GM21367 (cell line): ENCODE measurements around the gene SNTA1.
"Not testable (repeated sequence)": the region's sequence is repeated elsewhere in the genome, so short reads cannot be mapped to it uniquely, and the experiment has no call there.

Source experiments
- ATAC-seq: cut with Tn5 transposase; IDR thresholded peaks from one replicate; pipeline ENCODE4 v1.9.1; 2021; ENCODE audit not compliant: unreplicated experiment

Gene SNTA1

DNA sequence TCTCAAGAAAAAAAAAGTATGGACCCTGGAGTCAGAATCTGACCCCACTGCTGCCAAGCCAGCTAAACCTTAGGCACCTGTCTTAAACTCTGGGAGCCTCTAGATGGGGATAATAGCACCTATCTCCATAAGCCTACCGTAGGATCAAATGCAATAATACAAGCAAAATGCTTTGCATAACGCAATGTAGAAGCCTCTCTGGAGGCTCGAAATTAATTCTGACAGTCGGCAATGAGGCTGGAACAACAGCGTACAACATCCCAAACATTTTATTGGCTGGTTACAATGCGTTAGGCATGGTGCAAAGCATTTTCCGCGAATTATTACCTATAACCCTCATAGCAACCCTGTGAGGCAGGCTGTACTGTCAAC, 42.8 kb downstream of the SNTA1 start:
- no peak for ATAC-seq

GRCh38 chr20:33399924-33400323, 43.6 kb downstream of the SNTA1 start:
- no peak for ATAC-seq

DNA sequence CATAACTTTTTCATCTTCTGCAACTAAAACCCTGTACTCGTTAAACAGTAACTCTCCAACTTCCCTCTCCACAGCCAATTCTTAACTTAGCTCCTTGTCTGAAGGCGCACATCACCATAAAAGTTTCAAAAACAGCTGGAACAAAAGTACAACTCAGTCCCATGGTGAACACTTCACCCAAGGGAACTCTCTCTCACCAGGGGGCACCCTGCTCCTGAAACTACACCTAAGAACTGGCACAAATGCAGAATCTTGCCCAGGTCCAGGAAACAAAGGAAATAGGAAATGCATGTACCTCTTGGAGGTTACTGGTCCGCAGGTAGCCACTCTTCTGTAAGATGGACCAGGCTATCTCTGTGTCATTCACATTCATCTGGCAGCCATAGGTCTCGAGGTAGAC, 48.8 kb downstream of the SNTA1 start:
- no peak for ATAC-seq

DNA sequence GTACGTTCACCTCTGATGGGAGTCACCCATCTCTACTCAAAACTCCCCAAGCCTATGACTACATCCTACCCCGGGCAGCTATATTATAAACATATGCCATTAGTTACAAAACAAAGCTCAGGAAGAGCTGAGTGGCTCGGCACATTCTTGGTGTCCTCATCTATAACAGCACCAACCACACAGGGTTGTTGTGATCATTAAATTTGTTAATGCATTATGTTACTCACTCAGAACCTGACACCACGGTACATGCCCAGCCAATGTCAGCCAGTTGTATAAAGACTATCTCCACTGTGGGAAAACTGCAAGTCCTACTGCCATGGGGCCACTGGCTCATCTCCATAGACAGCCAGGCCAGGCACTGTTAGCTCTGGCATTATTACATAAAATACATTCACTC, 50.0 kb downstream of the SNTA1 start:
- no peak for ATAC-seq

- ATAC-seq: no peak
Measured at GRCh38 chr20:33391722-33392415, 51.7 kb downstream of the SNTA1 start.

DNA sequence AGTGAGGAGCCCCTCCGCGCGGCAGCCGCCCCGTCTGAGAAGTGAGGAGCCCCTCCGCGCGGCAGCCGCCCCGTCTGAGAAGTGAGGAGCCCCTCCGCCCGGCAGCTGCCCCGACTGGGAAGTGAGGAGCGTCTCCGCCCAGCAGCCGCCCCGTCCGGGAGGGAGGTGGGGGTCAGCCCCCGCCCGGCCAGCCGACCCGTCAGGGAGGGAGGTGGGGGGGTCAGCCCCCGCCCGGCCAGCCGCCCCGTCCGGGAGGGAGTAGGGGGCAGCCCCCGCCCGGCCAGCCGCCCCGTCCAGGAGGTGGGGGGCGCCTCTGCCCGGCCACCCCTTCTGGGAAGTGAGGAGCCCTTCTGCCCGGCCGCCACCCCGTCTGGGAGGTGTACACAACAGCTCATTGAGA, 54.2 kb downstream of the SNTA1 start:
- not testable (repeated sequence) for ATAC-seq

DNA sequence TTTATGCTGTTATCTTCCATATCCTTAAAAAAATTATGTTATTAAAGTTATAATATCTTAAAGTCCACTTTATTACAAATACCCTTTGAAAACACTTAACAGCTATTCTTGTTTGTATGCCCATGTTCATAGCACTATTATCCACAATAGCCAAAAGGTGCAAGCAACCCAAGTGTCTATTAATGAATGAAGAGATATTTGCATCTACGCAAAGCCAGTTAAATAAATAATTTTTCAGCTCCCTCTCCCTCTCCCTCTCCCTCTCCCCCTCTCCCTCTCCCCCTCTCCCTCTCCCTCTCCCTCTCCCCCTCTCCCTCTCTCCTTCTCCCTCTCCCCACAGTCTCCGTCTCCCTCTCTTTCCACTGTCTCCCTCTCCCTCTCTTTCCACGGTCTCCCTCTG, 55.3 kb downstream of the SNTA1 start:
- ATAC-seq: no peak

GRCh38 chr20:33387177-33387576, 56.4 kb downstream of the SNTA1 start:
- ATAC-seq: no peak

DNA sequence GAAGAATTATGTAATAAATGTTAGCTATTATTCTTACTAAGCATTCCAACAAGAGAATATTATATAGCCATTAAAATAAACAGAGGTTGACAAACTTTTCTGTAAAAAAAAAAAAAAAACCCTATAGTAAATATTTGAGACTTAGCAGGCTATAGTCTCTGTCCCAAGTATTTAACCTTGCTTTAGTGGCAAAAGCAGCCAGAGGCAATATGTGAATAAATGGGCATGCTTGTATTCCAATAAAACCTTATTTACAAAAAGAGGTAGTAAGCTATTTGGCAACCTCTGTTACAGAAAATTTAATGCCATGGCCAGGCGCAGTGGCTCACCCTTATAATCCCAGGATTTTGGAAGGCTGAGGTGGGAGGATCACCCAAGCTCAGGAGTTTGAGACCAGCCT, 56.9 kb downstream of the SNTA1 start:
- ATAC-seq: no peak

DNA sequence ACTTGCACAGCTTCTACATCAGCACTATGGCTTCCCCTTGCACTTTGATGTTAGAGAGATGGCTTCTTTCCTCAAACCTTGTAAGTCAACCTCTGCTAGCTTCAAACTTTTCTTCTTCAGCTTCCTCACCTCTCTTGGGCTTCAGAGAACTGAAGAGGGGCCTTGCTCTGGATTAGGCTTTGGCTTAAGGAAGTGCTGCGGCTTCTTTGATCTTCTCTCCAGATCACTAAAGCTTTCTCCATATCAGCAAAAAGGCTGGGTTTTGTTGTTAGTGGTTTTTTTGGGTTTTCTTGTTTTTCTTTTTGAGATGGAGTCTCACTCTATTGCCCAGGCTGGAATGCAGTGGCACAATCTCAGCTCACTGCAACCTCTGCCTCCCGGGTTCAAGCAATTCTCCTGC, 66.2 kb downstream of the SNTA1 start:
- no peak for ATAC-seq

DNA sequence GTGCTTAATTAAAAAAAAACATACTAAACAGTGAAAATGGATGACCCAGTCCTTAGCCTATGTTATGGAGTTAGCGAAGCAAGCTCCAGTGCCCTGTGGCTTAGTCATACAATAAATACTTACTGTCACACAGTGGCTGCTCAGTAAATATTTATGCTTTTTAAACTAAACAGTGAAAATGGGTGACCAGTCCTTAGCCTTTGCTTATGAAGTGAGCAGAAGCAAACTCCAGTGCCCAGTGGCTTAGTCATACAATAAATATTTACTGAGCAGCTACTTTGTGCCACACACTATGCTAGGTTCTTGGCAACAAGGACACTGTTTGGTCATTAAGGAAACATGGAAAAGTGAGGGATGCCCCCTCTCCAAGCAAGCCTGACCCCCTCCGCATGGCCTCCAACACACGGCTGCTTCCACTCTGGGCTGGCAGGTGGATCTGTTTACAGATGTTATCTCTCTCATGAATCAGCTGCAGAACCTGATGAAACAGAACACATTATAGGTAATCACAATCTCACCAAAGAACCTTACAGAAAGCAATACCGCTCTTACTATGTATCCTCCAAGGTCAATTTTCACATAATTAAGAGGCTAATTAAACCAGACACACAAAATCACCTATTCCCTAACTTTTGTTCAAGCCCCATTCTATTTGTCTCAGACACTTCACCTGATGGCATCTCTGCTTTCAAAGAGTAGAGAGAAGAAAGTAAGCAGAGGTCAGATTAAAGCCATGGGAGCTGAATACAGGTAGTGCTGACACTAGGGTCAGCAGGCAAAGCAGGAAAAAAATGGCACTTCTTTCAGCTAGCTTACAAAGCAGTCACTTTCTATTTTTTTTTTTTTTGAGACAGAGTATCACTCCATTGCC, 69.6 kb downstream of the SNTA1 start:
- no peak for ATAC-seq

DNA sequence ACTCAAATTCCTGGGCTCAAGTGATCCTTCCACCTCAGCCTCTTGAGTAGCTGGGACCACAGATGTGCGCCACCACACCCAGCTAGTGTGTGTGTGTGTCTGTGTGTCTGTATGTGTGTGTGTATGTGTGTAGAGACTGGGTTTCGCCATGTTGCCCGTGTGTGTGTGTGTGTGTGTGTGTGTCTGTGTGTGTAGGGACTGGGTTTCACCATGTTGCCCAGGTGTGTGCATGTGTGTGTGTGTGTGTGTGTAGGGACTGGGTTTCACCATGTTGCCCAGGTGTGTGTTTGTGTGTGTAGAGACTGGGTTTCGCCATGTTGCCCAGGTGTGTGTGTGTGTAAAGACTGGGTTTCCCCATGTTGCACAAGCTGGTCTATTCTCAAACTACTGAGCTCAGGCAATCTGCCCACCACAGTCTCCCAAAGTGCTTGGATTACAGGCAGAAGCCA, 70.5 kb downstream of the SNTA1 start:
- no peak for ATAC-seq

GRCh38 chr20:33370291-33370690, 73.3 kb downstream of the SNTA1 start:
- no peak for ATAC-seq

DNA sequence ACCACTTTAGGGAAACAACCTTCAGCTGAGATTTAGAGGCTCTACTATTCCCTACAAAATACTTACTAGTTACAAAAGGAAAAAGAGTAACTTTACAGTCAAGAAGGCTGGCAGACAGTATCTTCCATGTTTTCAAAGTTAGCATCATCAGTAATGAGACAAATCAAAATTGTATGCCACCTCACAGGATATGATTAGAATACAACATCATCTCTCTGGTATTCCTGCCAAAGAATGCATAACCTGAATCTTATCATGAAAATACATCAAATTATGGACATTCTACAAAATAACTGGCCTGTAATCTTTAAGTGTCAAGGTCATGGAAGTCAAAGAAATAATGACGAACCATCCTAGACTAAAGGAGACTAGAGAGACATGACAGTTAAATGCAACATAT, 80.7 kb downstream of the SNTA1 start:
- no peak for ATAC-seq

DNA sequence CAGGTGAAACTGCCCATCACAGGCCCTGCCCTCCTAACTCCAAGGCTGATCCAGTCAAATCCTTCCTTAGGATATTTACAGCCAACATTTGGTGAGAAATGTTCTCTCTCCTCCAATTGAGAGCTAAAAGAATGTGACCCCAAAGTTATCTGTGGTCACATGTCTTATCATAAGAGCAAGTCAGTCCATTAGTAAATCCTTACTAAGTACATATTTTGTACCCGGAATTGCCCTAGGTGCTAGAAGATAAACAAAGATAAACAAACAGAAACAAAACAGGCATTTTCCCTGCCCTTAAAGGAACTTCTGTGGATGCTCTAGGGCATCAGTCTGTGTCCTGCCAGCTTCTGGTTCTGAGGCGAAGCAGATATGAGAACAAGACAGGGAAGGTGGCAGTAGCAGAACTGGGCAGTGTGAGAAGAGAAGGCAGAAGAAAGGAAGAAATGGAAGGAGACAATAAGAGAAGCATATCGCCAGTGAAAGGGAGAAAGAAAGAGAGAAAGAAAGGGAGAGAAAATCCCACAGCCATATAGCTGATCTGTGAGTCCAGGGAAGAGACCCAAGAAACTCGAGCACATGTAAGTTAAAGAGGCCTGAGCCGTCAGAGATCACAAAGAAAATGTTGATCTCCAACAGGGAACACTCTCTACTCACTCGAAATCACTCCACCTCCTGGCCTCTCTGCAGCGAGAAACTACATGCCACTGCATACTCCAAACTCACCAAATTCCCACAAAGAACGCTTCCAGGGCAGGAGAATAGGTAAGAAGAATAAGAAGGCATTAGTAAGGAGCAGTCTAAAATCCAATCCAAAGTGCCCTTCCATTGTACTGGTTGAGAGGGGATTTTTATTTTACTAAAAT, 83.9 kb downstream of the SNTA1 start:
- no peak for ATAC-seq
